Raji (cell line): ENCODE results near the gene LYST.

Experiments used
- POLR2A ChIP-seq: IDR thresholded peaks from 2 replicates; pipeline ENCODE4 v1.6.1; 2011; ENCODE audit warnings: low read depth, low read length, control low read depth; ENCODE audit not compliant: insufficient read depth

The LYST gene

GRCh38 chr1:235650341-235651169 lies 216.2 kb downstream of the LYST start:
- no peak for TF ChIP-seq POLR2A

DNA sequence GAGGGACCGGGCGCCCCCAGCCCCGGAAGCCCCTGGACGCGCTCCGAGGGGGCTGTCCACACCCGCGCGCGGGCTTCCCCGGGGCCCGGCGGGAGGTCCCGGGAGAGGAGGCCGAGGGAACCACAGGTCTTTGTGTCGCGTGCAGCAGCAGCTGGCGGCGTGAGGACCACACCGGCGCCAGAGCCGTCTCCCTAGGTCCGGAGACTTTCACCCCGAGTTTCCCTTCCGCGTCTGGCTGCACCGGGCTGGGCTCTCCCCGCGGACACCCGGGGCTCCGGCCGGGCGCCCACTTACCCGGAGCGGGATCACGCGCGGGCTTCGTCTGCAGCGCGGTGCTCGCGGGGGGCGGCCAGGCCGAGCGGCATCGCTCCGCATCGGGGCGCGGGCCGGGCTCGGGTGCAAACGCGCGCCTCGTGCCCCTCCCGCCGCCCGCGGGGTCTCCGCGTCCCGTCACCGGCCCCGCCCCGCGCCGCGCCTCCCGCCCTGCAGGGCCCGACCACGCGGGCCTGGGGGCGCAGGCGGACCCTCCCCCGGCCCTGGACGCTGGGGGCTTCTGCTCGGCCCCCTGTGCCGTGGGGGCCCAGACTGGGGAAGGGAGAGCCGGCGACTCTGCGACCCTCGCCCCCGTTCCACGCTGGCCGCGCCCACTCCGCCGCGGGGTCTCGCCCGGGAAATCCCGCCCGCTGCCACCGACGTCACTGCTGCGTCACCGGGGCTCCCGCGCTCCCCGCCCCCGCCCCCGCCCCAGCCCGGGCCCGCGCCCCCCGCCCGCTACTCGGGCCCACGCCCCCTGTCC lies 217.1 kb downstream of the LYST start, which contains the start of gene GNG4:
Gene GNG4, minus strand, starts transcription at position 417 of the 796 bp plus-strand sequence. CDS start 65,946 bp downstream, outside the sequence.
- TF ChIP-seq POLR2A: no peak

DNA sequence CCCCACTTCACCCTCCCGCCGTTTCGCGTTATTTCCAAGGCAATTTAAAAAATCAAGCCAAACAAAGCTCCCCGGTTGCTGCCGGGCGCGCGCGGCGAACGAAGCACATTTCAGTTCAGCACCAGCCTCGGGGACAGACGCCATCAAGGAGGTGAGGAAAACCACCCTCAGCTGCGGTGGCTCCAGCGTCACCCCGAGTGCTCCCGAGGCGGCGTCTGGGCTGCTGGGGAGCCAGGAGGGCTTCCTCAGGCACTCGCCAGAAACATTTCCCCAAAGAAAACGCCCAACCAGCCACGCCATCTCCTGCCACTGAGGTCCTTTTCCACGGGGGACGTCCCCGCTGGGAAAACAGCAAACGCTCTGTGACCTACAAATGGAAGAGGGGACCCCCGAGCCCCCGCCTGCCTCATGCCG lies 217.7 kb downstream of the LYST start:
- no peak for TF ChIP-seq POLR2A

GRCh38 chr1:235648407-235648907 lies 218.2 kb downstream of the LYST start:
- TF ChIP-seq POLR2A: no peak

DNA sequence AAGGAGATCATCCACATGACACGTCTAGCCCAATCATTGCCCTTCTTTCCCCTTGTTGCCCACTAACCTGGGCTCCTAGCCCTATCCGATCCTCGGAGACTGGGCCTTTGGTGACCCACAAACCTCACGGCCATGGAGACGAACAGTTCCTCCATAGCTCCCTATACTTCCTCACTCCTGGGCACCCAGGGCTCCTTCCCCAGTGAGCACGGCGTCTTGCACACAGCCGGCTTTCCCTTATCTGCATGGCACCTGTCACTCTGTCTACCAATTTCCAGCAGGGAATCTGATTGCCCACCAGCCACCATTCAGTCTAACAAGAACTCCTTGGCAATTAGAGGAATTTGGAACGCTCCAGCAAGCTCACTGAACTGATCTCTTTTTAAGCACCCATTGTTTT lies 220.2 kb downstream of the LYST start:
- TF ChIP-seq POLR2A: no peak

- no peak for TF ChIP-seq POLR2A
These were observed 221.9 kb downstream of the LYST start for GRCh38 chr1:235644693-235645305.

DNA sequence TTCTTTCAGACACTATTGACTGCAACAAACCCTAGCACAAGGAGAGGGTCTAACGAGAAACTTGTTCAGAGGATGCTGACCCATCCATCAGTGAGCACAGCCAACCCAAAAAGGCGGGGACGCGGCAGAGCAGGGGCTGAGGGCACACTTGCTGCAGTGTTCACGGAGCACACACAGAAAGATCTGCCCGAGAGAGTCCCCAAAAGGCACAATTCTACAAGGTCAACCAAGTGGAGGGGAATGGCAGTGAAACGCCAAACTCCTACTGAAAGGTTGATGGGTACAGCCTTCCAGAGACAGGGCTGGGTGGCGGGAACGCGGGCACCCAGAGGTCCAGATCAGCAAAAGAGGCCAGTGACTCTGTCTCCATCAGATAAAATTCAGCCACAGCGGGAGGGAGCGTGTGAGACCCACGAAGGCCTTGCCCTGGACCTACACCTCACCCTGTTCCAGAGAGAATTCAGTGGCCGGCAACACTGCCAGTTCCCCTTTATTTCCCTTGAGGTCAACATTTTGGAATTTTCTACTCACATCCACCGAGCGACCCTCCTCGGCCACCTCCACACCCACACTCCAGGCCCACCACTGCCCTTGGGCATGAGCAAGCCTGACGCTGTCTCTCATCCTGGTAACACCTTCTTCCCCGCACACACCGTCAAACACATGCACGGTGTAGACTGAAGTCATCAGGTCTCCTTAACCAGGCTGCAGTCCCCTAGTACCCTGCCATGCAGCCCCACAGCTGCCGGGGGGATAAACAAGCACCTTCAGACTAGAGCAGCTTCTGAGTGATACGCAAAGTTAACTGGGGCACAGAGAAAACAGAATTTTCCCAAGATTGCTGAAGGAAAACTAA lies 222.6 kb downstream of the LYST start:
- no peak for TF ChIP-seq POLR2A

- no peak for TF ChIP-seq POLR2A
These were observed 223.7 kb downstream of the LYST start for GRCh38 chr1:235642943-235643371.

- TF ChIP-seq POLR2A: no peak
These were observed 224.4 kb downstream of the LYST start for GRCh38 chr1:235642011-235642942.

- TF ChIP-seq POLR2A: no peak
These were observed 226.1 kb downstream of the LYST start for GRCh38 chr1:235640580-235640979.

GRCh38 chr1:235639226-235640205 lies 227.2 kb downstream of the LYST start:
- TF ChIP-seq POLR2A: no peak

DNA sequence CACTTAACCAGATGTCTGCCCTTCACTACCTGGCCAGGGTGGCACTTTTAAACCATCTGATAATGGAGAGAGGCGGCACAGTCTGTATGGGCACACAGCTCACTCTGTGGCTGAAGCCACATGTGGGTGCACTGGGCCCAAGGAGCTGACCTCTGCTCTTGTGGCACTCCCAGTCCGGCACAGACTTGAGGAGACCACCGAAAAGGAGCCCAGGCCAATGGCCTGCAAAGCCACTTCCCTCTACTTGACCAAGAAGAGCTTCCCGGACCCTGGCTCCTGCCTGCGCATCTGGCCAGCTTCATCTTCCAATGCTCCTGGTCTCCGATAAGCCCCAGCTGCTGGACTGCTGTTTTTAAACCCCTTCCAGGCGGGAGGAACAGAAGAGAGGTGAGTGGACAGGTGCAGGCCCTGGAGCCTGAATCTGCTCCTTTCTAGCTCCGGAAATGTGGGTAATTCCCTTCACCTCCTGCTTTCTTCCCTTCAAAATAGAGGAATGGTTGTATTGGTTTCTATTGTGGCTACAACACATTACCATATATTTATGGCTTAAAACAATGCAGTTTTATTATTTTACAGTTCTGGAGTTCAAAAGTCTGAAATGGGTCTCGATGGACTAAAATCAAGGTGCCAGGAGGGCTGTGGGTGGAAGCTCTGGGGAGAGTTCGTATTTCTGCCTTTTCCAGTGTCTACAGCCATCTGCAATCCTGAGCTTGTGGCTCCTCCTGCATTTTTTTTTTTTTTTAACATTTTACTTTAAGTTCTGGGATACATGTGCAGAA lies 228.8 kb downstream of the LYST start:
- TF ChIP-seq POLR2A: no peak
